ENCODE measurements around the gene VSTM4. TPM values are rescaled to one million over a fixed set of nuclear protein-coding genes. Genes with fewer than 3 reads are reported as not detected.

VSTM4 gene
- total RNA-seq, 1 donor from 2014 or later: 0.70 TPM

DNA sequence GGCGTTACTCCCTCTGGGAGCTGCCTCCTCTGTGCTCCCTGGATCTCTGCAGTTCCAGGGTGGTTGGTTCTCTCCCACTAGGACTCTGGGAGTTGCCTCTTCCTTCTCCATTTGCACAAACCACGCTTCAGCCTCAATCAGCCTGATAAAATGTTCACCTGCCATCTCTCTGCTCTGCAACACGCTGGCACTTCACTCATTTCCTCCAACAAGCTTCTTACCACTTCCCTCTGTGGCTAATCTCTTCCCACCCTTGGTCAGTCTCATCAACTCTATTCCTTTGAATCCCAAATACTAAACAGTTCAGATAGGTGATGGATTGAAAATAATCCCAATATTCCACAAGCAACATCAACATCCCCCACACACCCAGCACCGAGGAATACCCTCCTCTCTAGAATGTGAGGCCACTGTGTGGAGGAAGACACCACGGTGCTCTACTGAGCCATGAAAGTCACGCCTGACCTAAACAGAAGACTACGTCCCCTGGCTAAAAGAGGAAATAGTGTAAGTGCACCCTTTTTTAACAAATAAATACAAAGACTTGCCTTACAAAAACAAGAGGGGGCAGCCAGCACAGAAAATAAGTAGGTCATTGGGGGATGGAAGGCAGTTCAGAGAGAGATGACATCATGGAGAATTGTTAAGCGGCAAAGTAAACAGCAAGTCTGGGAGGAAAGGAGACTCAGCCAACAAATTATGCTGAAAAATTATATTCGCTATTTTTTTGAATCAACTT lies 20.4 kb upstream of the VSTM4 start:
- TF ChIP-seq, protein P1, sequence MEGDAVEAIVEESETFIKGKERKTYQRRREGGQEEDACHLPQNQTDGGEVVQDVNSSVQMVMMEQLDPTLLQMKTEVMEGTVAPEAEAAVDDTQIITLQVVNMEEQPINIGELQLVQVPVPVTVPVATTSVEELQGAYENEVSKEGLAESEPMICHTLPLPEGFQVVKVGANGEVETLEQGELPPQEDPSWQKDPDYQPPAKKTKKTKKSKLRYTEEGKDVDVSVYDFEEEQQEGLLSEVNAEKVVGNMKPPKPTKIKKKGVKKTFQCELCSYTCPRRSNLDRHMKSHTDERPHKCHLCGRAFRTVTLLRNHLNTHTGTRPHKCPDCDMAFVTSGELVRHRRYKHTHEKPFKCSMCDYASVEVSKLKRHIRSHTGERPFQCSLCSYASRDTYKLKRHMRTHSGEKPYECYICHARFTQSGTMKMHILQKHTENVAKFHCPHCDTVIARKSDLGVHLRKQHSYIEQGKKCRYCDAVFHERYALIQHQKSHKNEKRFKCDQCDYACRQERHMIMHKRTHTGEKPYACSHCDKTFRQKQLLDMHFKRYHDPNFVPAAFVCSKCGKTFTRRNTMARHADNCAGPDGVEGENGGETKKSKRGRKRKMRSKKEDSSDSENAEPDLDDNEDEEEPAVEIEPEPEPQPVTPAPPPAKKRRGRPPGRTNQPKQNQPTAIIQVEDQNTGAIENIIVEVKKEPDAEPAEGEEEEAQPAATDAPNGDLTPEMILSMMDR (IDR thresholded peaks at IDR 0.05): no peak
- Mint-ChIP-seq H3K4me3 (ENCODE audit: unreplicated experiment) (no peak overlapping the region), H3K36me3 (ENCODE audit: unreplicated experiment) (no peaks in the 10 kb centered on the region), H3K27me3 (ENCODE audit: unreplicated experiment) (peaks cover 8% of the 10 kb centered on the region), H3K27ac (ENCODE audit: unreplicated experiment) (no peak overlapping the region), H3K9me3 (ENCODE audit: unreplicated experiment) (peaks cover 3% of the 10 kb centered on the region), H3K4me1 (ENCODE audit: unreplicated experiment) (no peaks in the 10 kb centered on the region)
- peak; percentile 36 for DNase-seq (ENCODE audit: extremely low spot score, unreplicated experiment)

DNA sequence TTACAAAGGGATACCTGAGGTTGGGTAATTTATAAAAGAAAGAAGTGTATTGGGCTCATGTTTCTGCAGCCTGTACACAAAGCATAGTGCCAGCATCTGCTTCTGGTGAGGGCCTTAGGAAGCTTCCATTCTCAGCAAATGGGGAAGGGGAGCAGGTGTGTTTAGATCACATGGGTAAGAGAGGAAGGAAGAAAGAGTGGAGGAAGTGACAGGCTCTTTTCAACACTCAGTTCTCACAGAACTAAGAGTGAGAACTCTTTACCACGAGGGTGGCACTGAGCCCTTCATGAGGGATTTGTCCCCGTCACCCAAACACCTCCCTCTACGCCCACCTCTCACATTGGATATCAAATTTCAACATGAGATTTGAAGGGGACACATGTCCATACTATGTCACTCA lies 19.0 kb upstream of the VSTM4 start:
- TF ChIP-seq, protein P1 (IDR thresholded peaks at IDR 0.05): no peak
- Mint-ChIP-seq H3K9me3 (ENCODE audit: unreplicated experiment) (peaks cover 3% of the 10 kb centered on the region), H3K27ac (ENCODE audit: unreplicated experiment) (no peak overlapping the region), H3K36me3 (ENCODE audit: unreplicated experiment) (no peaks in the 10 kb centered on the region), H3K4me3 (ENCODE audit: unreplicated experiment) (no peak overlapping the region), H3K4me1 (ENCODE audit: unreplicated experiment) (no peaks in the 10 kb centered on the region), H3K27me3 (ENCODE audit: unreplicated experiment) (peaks cover 9% of the 10 kb centered on the region)
- DNase-seq (ENCODE audit: extremely low spot score, unreplicated experiment): peak; percentile 38

DNA sequence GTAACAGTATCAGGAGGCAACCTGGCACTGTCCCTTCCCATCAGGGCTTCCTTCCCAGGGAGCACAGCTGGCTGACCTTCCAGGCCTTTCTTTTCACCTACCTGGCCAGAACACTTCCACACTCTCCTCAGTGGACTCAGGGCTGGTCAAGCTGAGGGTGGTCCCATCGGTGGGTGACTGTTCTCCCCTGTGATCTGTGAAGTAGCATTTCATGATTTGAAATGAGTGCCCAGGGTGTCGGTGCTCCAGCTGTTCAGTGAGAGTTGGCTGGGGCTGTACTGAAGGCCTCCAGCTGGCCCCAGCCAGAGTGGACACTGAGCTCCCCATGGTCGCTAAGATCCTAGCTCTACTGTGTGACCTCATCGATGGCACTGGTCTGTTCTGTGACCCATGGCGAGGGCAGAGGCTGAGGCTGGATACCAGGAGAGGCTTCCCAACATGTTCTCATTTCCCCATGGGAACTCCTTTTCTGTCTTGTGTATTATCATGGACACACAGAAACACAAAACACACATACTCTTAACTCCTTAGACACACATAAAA lies 18.5 kb upstream of the VSTM4 start, which contains the start of gene FAM170B:
Gene FAM170B (minus strand): TSS at position 316 of the 543 bp plus-strand sequence. CDS start 103 bp downstream, at position 213.
- Mint-ChIP-seq H3K9me3 (ENCODE audit: unreplicated experiment) (peaks cover 3% of the 10 kb centered on the region), H3K27ac (ENCODE audit: unreplicated experiment) (no peak within 1 kb of the TSS), H3K4me3 (ENCODE audit: unreplicated experiment) (no peak within 1 kb of the TSS), H3K27me3 (ENCODE audit: unreplicated experiment) (peaks cover 12% of the 10 kb centered on the region), H3K36me3 (ENCODE audit: unreplicated experiment) (no peaks in the 10 kb centered on the region), H3K4me1 (ENCODE audit: unreplicated experiment) (no peaks in the 10 kb centered on the region)
- TF ChIP-seq, protein P1 (IDR thresholded peaks at IDR 0.05): no peak
- peak; percentile 68 for DNase-seq (ENCODE audit: extremely low spot score, unreplicated experiment)

DNA sequence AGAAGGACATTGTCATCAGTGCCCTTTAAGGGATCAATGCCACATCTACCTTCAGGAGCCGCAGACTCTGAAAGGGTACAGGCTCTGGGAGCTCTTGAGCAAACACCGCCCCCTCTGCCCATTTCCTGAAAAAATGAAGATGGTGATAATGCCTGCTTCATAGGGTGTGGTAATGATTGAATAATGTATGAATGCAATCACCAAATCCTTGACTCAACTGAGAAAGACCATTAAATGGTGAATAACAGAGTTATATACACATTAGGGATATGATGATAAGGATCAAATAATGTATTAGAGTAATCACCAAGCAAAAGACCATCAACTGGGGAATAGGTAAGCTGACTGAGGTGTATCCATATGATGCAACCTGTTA lies 17.0 kb upstream of the VSTM4 start:
- Mint-ChIP-seq H3K36me3 (ENCODE audit: unreplicated experiment) (no peaks in the 10 kb centered on the region), H3K9me3 (ENCODE audit: unreplicated experiment) (peaks cover 3% of the 10 kb centered on the region), H3K27me3 (ENCODE audit: unreplicated experiment) (peaks cover 12% of the 10 kb centered on the region), H3K4me3 (ENCODE audit: unreplicated experiment) (no peak overlapping the region), H3K4me1 (ENCODE audit: unreplicated experiment) (no peaks in the 10 kb centered on the region), H3K27ac (ENCODE audit: unreplicated experiment) (no peak overlapping the region)
- no peak for DNase-seq (ENCODE audit: extremely low spot score, unreplicated experiment)
- TF ChIP-seq, protein P1 (IDR thresholded peaks at IDR 0.05): no peak

DNA sequence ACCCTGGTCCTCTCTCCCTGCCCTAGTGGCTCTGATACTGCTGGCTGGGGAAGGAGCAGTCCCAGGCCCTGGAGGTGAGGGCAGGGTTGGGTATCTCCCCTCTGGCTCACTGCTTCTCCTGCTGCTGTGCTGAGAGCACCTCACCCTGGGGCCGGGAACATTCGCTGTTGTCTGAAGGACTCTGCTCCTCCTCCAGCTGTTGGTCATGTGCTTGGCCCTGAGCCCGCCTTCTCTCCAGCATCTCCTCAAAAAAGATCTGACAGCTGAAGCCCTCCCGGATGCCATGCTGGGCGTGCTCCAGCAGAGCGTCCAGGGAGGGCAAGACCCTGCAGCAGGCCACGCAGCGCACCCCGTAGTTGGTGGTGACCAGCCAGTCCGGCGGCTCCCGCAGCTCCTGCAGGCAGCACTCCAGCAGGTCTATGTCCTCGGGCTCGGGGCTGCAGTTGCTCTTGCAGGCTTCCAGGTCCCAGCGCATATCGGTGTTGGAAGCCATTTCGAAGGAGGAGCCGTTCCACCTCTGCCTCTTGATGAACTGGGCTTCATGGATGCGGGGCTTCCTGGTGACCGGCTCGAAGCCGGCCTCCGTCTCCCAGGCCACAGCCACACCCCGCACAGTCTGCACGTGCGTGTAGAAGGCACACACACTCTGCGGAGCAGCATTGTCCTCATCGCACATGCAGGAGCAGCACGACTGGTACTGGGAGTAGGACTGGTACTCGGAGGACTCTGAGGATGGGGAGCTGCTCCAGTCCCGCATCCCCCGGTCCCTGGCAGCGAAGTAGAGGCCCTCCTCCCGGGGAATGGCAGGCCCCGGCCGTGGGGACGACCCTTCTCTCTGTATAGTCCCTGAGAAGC lies 16.4 kb upstream of the VSTM4 start:
- Mint-ChIP-seq H3K36me3 (ENCODE audit: unreplicated experiment) (no peaks in the 10 kb centered on the region), H3K4me3 (ENCODE audit: unreplicated experiment) (no peak overlapping the region), H3K27ac (ENCODE audit: unreplicated experiment) (no peak overlapping the region), H3K4me1 (ENCODE audit: unreplicated experiment) (no peaks in the 10 kb centered on the region), H3K9me3 (ENCODE audit: unreplicated experiment) (peaks cover under 1% of the 10 kb centered on the region), H3K27me3 (ENCODE audit: unreplicated experiment) (peaks cover 9% of the 10 kb centered on the region)
- TF ChIP-seq, protein P1 (IDR thresholded peaks at IDR 0.05): no peak
- DNase-seq (ENCODE audit: extremely low spot score, unreplicated experiment): no peak

Data from osteocyte (in vitro differentiated cells).